Fibroblast of the aortic adventitia (primary cell): ENCODE data around the gene MED27. TPM values are rescaled to one million over a fixed set of nuclear protein-coding genes. Genes with fewer than 3 reads are reported as not detected.

ENCODE experiments used
- DNase-seq: peaks from one replicate; pipeline ENCODE4 v3.0.0-alpha.2; 2010; ENCODE audit warnings: low read depth
- H3K4me3 ChIP-seq: 2 replicates; pipeline ENCODE4 v1.5.1; 2011; ENCODE audit warnings: low read depth, mild to moderate bottlenecking, control low read depth, low read length, moderate library complexity
- CTCF ChIP-seq: IDR thresholded peaks from 2 replicates; pipeline ENCODE4 v1.5.1; 2011; ENCODE audit warnings: mild to moderate bottlenecking, low read length, control low read depth, inconsistent platforms; ENCODE audit not compliant: insufficient read depth
- total RNA-seq: library from RNA; depleted of rRNA; stranded (reverse); fragments of >200 nt; gene quantifications from 2 replicates; pipeline ENCODE4 v1.2.3, GENCODE V29; 2012; ENCODE audit warnings: low replicate concordance

MED27 gene
- total RNA-seq, 1 donor = 29.4 TPM

GRCh38 chr9:131823701-131824146 lies 255.9 kb downstream of the MED27 start:
- H3K4me3 ChIP-seq = no peak overlapping the region
- no peak for DNase-seq
- no peak for TF ChIP-seq CTCF

GRCh38 chr9:131818089-131818488 lies 261.6 kb downstream of the MED27 start:
- H3K4me3 ChIP-seq = no peak overlapping the region
- TF ChIP-seq CTCF = no peak
- DNase-seq = no peak

GRCh38 chr9:131817627-131818026 lies 262.0 kb downstream of the MED27 start:
- TF ChIP-seq CTCF = no peak
- no peak overlapping the region for H3K4me3 ChIP-seq
- no peak for DNase-seq

GRCh38 chr9:131817073-131817472 lies 262.6 kb downstream of the MED27 start:
- no peak overlapping the region for H3K4me3 ChIP-seq
- DNase-seq = no peak

GRCh38 chr9:131815970-131816873 lies 263.4 kb downstream of the MED27 start:
- H3K4me3 ChIP-seq = no peak overlapping the region
- TF ChIP-seq CTCF = no peak
- peak; percentile 2 for DNase-seq

More at GRCh38 chr9:131817073-131817472, 262.6 kb downstream of the MED27 start:
- no peak for TF ChIP-seq CTCF

GRCh38 chr9:131814707-131815106 lies 265.0 kb downstream of the MED27 start:
- no peak overlapping the region for H3K4me3 ChIP-seq
- no peak for DNase-seq
- no peak for TF ChIP-seq CTCF
